Endodermal cell (in vitro differentiated cells): ENCODE results near the gene OR2J3. TPM values are rescaled to one million over a fixed set of nuclear protein-coding genes. Genes with fewer than 3 reads are reported as not detected.
A peak's percentile ranks its signal among the peaks of the same experiment; 100 is the strongest.
"Not testable (repeated sequence)": the region's sequence is repeated elsewhere in the genome, so short reads cannot be mapped to it uniquely, and the experiment has no call there.

Experiments
- DNase-seq: peaks from one replicate; pipeline ENCODE4 v3.0.0-alpha.2; 2017
- H3K27ac ChIP-seq: 2 replicates; pipeline ENCODE4 v1.5.1; 2013; ENCODE audit warnings: mild to moderate bottlenecking, low read depth, low read length, moderate library complexity
- H3K27me3 ChIP-seq: 2 replicates; pipeline ENCODE4 v1.6.1; 2013; ENCODE audit warnings: mild to moderate bottlenecking, low read length, moderate library complexity; ENCODE audit not compliant: insufficient read depth, control insufficient read depth, poor library complexity, severe bottlenecking
- H3K36me3 ChIP-seq: 2 replicates; pipeline ENCODE4 v1.7.0; 2013; ENCODE audit warnings: mild to moderate bottlenecking, low read length, moderate library complexity; ENCODE audit not compliant: control insufficient read depth, insufficient read depth
- H3K4me1 ChIP-seq: one replicate; pipeline ENCODE4 v1.7.0; 2013; ENCODE audit warnings: low read length; ENCODE audit not compliant: control insufficient read depth, insufficient read depth
- H3K4me3 ChIP-seq: 2 replicates; pipeline ENCODE4 v1.5.1; 2013; ENCODE audit warnings: mild to moderate bottlenecking, low read length, moderate library complexity
- H3K9ac ChIP-seq: 2 replicates; pipeline ENCODE4 v1.6.1; 2013; ENCODE audit warnings: mild to moderate bottlenecking, low read length, moderate library complexity; ENCODE audit not compliant: poor library complexity, severe bottlenecking; ENCODE audit errors: extremely low read depth
- H3K9me3 ChIP-seq: 2 replicates; pipeline ENCODE4 v1.6.1; 2013; ENCODE audit warnings: mild to moderate bottlenecking, low read length, moderate library complexity; ENCODE audit not compliant: control insufficient read depth
- H3K27ac Mint-ChIP-seq: 2 replicates; pipeline ENCODE4 v1.8.0; 2020; ENCODE audit warnings: mixed read lengths
- H3K27me3 Mint-ChIP-seq: 2 replicates; pipeline ENCODE4 v1.8.0; 2021; ENCODE audit warnings: mild to moderate bottlenecking, mixed read lengths; ENCODE audit not compliant: insufficient read depth
- H3K36me3 Mint-ChIP-seq: 2 replicates; pipeline ENCODE4 v1.8.0; 2020; ENCODE audit warnings: low read depth, mixed read lengths
- H3K4me1 Mint-ChIP-seq: 2 replicates; pipeline ENCODE4 v1.8.0; 2020; ENCODE audit warnings: mixed read lengths
- H3K4me3 Mint-ChIP-seq: 2 replicates; pipeline ENCODE4 v1.8.0; 2020; ENCODE audit warnings: mild to moderate bottlenecking, moderate library complexity, mixed read lengths
- H3K9me3 Mint-ChIP-seq: 2 replicates; pipeline ENCODE4 v1.8.0; 2020; ENCODE audit warnings: mild to moderate bottlenecking, mixed read lengths
- CTCF ChIP-seq: fragments of 200-600 bp; sonication (generic); conservative IDR thresholded peaks from 2 replicates; pipeline ENCODE4 v1.5.0; 2021; ENCODE audit warnings: antibody characterized with exemption, mild to moderate bottlenecking
- WGBS, 2 experiments: methylation state at CpG; one replicate each; pipeline versions ENCODE4 v1.1.5 to v1.1.7; 2013; ENCODE audit warnings: missing lambda C conversion rate in 2 of 2, mixed read lengths in 1 of 2; ENCODE audit not compliant: insufficient coverage in 1 of 2, insufficient read length in 1 of 2; 5-methylcytosine and 5-hydroxymethylcytosine counted together
- total RNA-seq, 2 donors: library from RNA; stranded (reverse); fragmentation: NEBNext Ultra II Directional in 1 of 2; extraction: Animal tissue kit (Norgen Biotek cat#: 25700) in 1 of 2; gene quantifications; 2 replicates in 1 of 2; 3 replicates in 1 of 2; pipeline ENCODE4 v1.2.1, GENCODE V29; 2021

The OR2J3 gene
- total RNA-seq, 2 donors from 2014 or later: not detected

- Mint-ChIP-seq H3K27me3 (peaks cover 9% of the 10 kb centered on the region), H3K4me3 (no peak overlapping the region), H3K36me3 (no peaks in the 10 kb centered on the region), H3K27ac (no peak overlapping the region), H3K9me3 (no peaks in the 10 kb centered on the region), H3K4me1 (peaks cover 9% of the 10 kb centered on the region)
- Histone ChIP-seq H3K4me3 (no peak overlapping the region), H3K9me3 (no peaks in the 10 kb centered on the region), H3K36me3 (no peaks in the 10 kb centered on the region), H3K27ac (no peak overlapping the region), H3K9ac (no peak overlapping the region), H3K4me1 (no peaks in the 10 kb centered on the region), H3K27me3 (no peaks in the 10 kb centered on the region)
- 87 to 94% methylated on average over 5 to 7 of the region's 7 CpGs for WGBS, 2 experiments
- TF ChIP-seq CTCF: peak; percentile 54
- DNase-seq: peak; percentile 57
Observed at GRCh38 chr6:29112135-29112534, 4.3 kb downstream of the OR2J3 start.

- not testable (repeated sequence) for H3K27me3 Mint-ChIP-seq, H3K4me1 ChIP-seq, H3K36me3 ChIP-seq, DNase-seq, H3K27me3 ChIP-seq, H3K27ac Mint-ChIP-seq, H3K9ac ChIP-seq, H3K4me1 Mint-ChIP-seq, H3K4me3 Mint-ChIP-seq, H3K36me3 Mint-ChIP-seq, H3K27ac ChIP-seq, H3K9me3 ChIP-seq, H3K4me3 ChIP-seq, H3K9me3 Mint-ChIP-seq
- WGBS, 2 experiments: no CpG with 5 or more reads among the region's 3 CpGs
Observed at GRCh38 chr6:29114964-29115363, 7.1 kb downstream of the OR2J3 start.

GRCh38 chr6:29129326-29130012 lies 21.6 kb downstream of the OR2J3 start:
- Histone ChIP-seq H3K9me3 (no peaks in the 10 kb centered on the region), H3K4me3 (no peak overlapping the region), H3K9ac (no peak overlapping the region), H3K27me3 (no peaks in the 10 kb centered on the region), H3K4me1 (no peaks in the 10 kb centered on the region), H3K36me3 (no peaks in the 10 kb centered on the region), H3K27ac (no peak overlapping the region)
- Mint-ChIP-seq H3K27ac (no peak overlapping the region), H3K36me3 (no peaks in the 10 kb centered on the region), H3K27me3 (no peaks in the 10 kb centered on the region), H3K4me1 (no peaks in the 10 kb centered on the region), H3K4me3 (no peak overlapping the region), H3K9me3 (no peaks in the 10 kb centered on the region)
- 75 to 83% methylated on average over 1 to 15 of the region's 15 CpGs for WGBS, 2 experiments
- no peak for DNase-seq
- TF ChIP-seq CTCF: no peak

GRCh38 chr6:29130644-29131043 lies 22.8 kb downstream of the OR2J3 start:
- Histone ChIP-seq H3K36me3 (no peaks in the 10 kb centered on the region), H3K9ac (no peak overlapping the region), H3K4me1 (no peaks in the 10 kb centered on the region), H3K4me3 (no peak overlapping the region), H3K27ac (no peak overlapping the region), H3K9me3 (no peaks in the 10 kb centered on the region), H3K27me3 (no peaks in the 10 kb centered on the region)
- no peaks in the 10 kb centered on the region for H3K36me3 Mint-ChIP-seq
- H3K27me3 Mint-ChIP-seq: peaks cover 1% of the 10 kb centered on the region
- no peak overlapping the region for H3K4me3 Mint-ChIP-seq
- no peak for DNase-seq
- H3K27ac Mint-ChIP-seq: no peak overlapping the region
- no peaks in the 10 kb centered on the region for H3K4me1 Mint-ChIP-seq
- no peak for TF ChIP-seq CTCF
- no peaks in the 10 kb centered on the region for H3K9me3 Mint-ChIP-seq
- WGBS, 2 experiments: 96 to 100% methylated on average over 3 to 4 of the region's 4 CpGs
